NCI-H1092 (cell line): Measurements from ENCODE around the gene ITFG1.

Source experiments
- DNase-seq: peaks from one replicate; lab custom pipeline; 2025; lab: John Stamatoyannopoulos, UW

ITFG1 gene

DNA sequence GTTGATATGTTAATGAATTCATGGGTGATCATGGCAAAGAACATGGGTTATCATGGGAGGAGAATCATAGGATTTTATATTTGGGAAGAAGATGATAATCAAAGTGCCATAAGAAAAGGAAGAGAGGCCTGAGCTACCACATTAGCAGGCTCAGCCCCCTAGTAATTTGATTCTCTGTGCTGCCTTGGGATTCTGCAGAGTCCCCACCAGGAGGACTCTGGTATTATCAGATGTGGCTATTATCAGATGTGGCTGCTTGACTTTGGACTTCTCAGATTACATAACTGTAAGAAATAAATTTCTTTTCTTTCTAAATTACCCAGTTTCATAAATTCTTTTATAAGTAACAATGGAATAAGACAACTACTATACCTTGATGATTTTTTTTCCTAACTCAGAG, 137.6 kb downstream of the ITFG1 start:
- DNase-seq, result no peak

DNA sequence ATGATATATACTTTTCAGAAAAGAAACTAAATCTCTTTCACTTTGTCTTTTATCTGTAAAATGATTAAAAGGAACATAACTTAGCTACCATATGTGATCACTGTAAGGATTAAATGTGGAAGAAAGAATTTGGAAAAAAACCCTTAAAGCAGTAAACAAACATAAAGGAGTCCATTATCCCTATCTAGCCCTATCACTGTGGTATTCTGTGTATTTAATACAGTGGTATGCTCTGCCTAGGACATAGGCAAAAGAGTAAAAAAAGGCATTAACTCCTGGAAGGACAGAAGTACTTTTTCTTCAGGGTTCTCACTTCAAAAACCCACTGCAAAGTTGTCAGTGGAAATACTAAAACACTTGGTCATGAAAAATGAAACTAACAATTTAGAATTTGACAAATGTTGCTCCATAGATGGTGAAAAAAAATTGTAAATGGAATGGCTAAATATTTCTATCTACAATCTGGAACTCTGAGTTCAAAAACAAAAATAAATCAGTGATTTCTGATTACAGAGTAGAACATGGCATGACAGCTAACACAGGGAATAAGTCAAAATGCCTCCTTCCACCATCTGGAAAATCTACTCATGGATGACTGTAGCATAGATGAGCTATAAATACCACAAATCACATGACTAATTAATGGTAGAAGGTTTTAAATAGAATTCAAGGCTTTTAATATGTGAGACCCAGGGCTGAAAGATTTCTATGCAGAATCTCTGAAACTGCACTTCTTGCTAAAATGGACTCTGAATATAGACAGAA, 140.1 kb downstream of the ITFG1 start:
- no peak for DNase-seq

DNA sequence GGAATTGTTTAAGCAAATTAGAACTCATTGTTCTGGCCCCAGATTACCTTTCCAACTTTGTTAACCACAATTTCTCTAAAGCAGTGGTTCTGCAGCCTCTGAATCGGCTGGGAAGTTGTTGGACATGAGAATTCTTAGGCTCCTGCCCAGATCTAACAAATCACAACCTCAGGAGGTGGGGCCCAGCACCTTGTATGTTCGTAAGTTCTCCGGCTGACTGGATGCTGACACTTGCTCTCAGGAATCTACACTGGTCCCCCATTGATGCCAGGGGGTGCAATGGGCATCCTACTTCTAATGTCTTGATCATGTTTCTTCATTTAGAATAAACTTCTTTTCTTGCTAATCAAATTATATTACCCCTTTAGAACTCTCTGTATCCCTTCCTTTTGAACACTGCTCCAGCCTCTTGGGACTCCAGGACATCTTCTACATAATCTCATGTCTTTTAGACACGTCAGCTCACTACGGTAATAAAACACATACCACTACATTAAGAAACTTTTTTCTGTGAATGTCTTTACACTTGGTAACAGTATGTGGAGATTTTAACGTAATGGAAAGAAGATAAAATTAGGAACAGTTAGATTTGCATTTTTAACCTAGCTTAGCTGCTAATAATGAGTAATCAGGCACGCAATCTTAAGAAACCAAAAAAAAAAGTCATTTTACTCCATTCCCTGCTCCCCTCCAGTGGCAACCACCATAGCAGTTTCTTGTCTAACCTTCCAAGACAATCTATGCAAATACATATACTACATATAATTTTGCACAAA, 143.2 kb downstream of the ITFG1 start:
- DNase-seq, result no peak

DNA sequence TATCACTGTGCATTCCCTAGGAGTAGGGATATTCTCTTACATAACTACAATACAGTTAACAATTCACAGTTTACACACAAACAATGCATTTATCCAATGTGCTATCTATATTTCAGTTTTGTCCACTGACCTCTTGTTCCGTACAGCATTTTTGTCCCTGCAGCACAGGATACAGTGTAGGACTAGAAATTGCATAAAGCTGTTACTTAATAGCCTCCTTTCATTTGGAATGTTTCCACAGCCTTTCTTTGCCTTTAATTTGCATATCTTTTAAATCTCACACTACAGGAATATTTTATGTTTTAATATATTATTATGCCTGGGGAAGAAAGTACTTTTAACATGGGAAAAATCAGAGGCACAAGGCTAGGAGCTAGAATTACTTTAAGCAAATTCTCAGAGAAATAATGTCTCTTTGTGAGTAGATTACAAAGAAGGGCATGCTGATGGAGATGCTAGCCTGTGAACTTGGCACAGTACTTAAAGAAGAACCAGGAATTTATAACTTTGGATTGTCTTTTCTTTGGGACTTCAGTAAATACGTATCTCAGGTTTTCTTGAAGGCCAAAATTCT, 144.3 kb downstream of the ITFG1 start:
- DNase-seq, result no peak

DNA sequence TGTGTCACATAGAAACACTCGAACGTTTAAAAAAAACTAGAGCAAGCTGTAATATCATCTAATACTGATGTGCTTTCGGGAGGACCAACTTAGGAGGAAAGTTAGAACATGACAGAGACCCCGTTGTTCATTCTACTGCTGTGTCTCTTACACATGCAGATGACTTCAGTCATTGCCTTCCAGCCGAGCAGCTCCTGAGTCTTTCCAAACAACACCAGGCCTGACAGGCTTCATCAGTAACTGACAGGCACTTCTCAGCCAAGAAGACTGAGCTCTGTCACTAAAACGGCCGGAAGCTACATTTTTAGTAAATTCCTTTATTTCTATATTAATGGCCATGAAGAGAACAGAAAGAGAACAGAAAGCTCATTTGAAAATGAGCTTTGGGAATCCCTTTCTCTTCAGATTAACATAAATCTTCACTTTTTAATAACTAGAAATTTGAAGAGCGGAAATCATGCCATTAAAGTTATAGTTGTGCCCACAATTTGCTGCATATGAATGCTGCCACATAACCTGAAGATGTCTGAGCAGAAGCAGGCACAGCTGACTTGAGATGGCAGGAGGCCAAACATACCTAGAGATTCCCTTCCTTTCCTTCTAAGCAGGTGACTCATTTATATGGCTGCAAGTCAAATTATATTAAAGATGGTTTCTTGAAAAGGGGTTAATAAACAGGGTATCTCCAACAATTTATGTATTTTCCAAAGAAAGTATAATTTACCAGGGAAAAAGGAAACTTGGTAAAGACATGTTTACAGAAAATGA, 148.9 kb downstream of the ITFG1 start:
- DNase-seq, result no peak

DNA sequence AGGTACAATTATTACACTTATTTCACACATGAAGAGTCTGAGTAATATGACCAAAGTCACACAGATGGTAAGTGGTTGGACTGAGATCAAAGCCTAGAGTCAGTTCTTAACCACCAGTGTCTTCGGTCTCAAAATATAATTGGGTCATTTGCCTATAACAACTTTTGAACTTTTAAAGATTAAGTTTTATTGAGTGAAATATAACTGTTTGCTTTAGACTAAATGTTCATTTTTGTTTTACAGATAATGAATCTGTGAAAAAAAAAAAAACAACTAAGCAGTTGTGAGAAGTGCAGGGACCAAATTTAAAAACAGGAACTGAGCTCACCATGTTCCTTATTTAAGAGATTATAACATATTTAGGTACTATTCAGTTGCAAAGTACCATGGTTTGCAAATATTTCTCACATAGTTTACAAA, 150.1 kb downstream of the ITFG1 start:
- no peak for DNase-seq

DNA sequence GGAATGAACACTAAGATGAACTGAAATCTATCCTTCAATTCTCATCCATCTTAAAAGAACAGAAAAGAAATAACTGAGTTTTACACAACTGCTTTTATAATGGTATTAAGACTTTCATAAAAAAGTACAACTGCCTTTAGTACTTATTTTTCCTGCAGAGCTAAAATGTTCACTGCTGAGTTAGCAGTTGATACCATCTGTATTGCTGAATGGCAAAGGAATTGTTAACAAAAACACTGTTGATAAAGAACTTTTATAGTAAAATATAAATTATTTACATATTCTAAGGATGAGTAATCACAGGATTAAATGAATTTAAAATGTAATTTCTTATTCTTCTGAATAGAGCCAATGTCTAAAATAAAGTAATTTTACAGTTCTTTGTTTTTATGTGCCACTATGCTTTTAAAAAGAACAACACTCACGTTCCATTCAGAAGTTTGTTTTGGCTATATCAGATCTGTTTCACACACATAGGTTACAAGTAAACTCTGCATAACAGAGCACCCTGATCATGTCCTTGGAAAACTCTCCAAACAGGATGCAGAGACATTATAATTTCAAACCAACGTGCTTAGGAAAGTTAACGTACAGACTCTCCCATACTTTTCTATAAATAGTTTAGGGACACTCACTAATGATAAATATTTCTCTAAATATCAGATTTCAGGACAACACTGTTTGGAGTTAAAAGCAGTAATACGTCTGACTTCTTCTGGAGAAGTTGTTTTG, 151.1 kb downstream of the ITFG1 start:
- DNase-seq, result no peak

DNA sequence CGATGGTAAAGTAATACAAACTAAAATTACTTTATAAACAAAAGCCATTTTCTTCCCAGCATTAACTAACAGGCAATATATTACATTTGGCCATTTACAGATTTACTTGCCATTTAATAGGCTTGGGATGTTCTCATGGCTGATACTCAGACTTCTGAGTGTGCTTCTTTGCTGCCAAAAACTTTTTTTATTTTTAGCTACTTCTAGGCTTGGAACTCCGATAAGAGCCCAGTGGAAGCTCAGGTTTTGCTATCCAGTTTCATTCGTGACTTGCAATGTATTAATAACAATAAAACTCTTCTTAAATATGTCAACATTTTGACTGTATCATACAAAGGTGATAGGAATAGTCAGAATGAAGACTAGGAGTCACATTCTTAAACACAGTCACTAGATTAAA, 152.3 kb downstream of the ITFG1 start:
- no peak for DNase-seq

DNA sequence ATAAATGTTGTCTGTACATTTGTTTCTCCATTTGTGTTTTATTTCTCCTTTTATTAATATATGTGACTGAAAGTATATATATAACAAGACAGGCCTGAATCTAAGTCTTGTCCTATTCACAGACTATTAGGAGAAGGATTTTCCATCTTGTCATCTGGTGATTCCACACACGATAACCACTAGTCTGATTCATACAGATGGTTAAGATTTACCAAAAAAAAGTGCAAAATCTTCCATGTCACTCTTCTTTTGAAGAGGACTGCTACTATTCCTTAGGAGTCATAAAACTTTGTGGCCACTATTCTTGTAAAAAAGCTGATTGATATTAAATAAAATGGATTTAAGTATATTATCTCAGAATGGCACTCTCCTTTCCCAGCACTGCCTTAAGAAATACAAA, 156.3 kb downstream of the ITFG1 start:
- no peak for DNase-seq

DNA sequence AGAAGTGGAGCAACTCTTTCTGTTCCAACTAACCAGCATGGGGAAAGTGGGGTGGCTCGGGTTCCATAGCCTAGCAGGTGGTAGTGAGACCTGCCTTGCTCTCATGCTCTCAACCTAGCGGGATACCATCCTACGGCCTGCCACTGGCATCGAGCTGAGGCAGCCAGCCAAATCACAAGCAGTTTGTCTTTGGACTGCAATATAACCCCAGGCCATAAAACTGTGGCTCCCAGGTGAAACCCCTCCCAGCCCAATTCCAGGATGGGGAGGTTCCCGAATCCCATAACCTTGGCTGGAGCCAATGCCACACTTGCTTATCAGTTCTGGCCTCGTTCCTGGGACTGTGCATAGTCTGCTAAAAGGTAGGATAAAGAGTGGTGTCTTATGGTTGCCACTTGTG, 161.3 kb downstream of the ITFG1 start:
- no peak for DNase-seq

DNA sequence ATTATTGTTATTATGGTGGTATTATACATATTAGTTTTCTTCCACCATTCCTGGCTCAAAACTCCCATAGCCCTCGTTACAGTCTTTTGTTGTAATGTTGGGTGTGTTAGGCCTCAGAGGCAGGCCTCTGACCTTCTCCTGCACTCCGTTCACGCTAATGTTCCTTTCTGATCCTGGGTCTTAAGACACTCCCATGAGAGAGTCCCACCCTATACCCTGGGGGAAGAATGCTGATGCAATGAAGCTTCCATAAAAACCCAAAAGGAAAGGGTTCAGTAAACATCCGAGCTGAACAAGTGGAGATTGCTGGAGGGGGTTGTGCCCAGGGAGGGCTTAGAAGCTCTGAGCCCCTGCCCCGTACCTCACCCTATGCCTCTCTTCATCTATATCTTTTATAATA, 175.9 kb downstream of the ITFG1 start:
- no peak for DNase-seq

DNA sequence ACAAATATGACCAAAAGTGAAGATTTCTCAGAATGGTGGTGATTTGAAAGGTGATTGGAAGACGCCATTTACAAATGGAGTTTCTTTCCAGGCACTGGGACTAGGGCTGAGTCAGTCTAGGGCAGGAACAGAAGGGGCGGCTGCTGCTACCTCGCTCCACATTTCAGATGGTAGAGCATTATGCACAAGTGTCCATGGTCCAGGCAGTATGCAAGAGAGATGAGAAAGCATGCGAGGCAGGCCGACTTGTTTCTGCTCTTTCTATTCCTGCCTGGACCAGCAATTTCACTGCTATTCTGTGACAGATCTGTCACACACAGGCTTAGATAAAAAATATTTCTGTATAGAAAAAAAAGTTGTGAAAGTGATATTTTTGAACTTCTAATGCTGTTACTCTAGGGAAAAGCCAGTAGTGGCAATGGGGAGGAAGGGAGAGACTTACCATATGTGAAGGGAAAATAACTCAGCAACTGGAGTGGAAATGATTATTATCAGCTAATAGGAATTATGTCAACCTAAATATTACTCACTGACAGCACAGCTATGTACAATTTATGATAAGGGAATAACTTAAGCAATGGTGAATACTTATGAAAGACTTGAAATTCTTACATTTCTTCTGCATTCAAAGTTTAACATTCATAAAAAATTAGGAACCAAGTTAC, 182.4 kb downstream of the ITFG1 start:
- no peak for DNase-seq

DNA sequence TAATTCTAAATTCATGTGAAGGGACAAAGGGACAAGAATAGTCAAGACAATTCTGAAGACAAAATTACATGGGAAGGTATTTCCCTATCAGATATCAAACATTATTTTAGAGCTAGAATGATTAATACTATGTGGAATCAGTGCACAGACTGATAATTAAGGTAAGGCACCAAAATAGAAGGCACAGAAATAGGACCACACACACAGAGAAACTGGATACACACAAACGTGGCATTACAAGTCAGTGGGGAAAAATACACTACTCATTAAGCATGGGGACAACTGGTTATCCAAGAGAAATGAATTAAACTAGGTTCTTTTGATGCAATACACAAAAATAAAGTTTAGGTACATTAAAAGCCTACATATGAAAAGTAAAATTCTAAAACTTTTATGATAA, 184.3 kb downstream of the ITFG1 start:
- no peak for DNase-seq

DNA sequence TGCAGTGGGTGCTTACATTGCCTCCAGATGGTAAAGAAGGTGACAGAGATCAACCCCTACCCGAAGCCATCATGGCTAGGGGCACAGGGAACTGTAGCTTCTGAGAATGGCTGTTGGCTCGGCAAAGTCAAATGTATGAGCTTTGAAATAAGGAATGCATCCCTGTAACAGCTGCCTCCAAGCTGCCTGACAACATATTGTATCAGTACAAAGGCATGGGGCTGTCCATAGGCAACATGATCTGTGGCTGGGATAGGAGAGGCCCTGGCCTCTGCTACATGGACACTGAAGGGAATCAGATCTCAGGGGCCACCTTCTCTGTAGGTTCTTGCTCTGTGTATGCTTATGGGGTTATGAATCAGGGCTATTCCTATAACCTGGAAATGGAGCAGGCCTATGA, 197.9 kb downstream of the ITFG1 start:
- DNase-seq, result no peak

DNA sequence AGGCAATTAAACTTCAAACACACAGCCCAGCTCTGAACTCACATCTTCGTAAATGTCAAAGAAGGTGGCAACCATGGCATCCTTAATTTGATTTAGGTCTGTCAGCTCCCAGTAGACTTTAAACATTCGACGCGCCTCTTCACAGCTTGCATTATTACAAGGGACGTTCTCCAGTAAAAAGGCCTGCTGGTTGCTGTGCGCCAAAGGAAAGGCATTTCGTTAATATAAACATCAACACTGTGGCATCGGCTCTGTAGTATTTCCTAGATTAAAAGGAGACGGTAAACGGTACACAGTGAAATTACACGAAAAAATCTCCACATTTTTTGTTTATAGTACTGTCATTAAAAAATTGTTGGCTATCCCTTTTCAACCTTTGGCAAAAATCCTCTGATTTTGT, 200.4 kb downstream of the ITFG1 start:
- DNase-seq, result no peak

DNA sequence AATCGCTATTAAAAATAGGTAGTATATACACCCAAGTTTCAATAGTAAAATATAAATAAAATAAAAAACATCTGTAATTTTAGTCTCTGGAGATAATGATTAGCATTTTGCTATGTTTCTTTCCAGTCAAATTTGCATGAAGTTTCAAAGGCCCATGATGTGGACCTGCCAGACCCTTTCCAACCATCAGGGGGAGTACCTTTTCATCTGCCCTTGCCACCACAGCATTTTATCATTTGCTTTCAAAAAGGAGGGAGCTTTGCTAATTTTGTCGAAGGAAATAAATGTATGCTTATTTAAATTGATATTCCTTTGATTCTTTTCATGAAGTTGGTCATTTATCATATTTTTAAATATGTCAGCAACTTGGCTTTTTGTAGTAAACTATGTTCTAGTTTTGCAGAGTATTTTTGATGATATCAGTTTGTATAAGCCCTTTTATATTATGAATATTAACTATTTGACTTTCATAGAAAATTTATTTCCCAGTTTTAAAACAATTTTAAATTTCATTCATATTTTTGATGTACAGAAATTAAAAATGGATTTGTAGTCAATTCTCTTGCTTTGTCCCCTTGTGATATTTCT, 201.9 kb downstream of the ITFG1 start:
- DNase-seq, result no peak

DNA sequence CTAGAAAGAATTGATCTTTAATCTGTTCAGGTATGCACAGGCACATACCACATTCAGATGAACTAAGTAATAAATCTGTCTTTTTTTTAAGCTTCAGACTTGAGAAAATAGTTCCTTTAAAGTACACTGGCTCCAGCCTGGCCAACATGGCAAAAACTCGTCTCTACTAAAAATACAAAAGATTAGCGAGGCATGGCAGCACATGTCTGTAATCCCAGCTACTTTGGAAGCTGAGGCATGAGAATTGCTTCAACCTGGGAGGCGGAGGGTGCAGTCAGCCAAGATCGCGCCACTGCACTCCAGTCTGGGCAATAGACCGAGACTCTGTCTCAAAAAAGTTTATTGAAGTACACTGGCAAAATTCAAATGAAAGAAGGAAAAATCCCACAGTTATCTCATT, 206.1 kb downstream of the ITFG1 start:
- DNase-seq, result no peak

DNA sequence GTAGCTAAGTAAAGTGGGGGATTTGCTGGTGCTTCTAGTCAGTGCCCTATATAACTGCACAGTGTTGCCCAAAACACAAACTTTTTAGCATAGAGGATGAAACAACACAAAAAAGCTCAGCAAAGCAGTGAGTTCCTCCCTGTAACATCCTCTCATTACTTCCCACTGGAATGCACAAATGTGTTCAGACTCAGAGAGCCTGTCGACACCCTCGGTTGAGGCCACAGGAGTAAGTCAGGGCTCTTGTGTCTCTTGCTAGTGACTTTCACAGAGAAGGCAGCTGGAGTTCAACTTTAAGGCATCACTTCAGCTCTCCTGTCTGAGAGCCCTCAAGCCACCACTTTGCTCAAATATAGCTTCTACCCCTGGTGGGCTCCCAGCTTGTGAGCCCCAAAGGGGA, 209.9 kb downstream of the ITFG1 start:
- DNase-seq, result no peak

DNA sequence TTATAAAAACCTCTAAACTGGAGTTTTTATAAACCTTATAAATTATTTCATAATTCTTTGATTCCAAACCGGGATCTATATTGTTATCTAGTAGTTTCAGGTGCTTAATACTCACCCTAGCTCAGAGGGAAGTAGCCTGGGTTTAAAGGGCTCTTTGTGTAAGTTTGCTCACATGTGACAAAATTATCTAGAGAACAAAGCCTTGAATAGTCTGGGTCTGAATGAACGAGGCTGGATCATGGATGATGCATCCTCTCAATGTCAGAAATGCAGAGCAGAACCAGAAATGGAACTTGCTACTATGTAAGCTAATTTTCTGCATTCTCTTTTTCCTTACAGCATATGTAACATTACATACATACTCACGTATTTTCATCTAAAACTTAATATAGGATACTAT, 213.2 kb downstream of the ITFG1 start:
- DNase-seq, result no peak

DNA sequence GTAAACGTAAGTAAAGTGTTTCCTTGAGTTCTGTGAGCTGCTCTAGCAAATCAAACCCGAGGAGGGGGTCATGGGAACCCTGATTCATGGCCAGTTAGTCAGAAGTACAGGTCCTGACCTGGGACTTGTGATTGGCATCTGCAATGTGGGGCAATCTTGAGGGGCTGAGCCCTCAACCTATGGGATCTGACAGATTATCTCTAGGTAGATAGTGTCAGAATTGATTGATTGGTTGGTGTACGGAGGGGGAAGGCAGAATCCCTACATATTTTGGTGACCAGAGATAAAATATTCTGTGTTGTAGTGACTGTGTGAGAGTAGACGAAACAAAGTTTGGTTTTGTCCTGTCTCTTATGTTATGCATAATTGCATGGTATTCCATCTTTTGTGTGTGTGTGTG, 216.7 kb downstream of the ITFG1 start:
- DNase-seq, result no peak

DNA sequence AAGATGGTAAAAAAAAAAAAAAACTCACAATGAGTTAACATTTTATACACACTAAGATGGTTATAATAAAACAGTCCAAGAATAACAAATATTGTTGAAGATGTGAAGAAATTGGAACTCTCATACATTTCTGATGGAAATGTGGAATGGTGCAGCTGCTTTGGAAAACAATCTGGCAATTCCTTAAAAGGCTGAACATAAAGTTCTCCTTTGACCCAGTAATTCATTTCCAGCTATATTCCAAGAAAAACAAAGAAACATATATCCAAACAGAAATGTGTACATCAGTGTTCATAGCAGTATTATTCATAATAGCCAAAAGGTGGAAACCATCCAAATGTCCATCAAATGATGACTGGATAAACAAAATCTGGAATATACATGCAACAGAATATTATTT, 219.8 kb downstream of the ITFG1 start:
- DNase-seq, result no peak
